HG03342 (cell line): ENCODE measurements around the gene HIRIP3.
A peak's percentile ranks its signal among the peaks of the same experiment; 100 is the strongest.
"Not testable (repeated sequence)": the region's sequence is repeated elsewhere in the genome, so short reads cannot be mapped to it uniquely, and the experiment has no call there.

ENCODE experiments used
- ATAC-seq: cut with Tn5 transposase; IDR thresholded peaks from one replicate; pipeline ENCODE4 v1.9.1; 2021; ENCODE audit warnings: mild to moderate bottlenecking, moderate library complexity; ENCODE audit not compliant: unreplicated experiment

Gene HIRIP3

GRCh38 chr16:29995324-29995910 is at the start of gene HIRIP3:
Gene HIRIP3 (minus strand): TSS chr16:29995617. CDS start chr16:29995605, 12 bp downstream.
- ATAC-seq = peak; percentile 43

DNA sequence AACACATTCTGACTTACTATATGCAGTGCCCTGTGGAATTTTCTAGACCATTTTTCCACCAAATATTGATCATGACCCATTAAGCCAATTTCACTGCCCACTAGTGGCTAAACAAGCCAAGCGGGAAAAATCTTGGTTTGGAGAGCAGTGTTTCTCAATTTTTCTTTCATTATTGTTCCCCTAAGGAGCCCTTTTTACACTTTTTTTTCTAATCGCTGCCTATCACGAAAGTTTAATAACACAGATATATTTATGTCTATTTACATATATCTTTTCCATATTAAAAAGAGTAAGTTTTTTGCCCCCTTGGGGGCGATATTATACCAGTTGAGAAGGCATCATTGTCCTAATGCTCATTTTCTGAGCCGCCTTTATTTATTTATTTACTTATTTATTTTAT is 46.4 kb upstream of the HIRIP3 start:
- ATAC-seq = no peak

DNA sequence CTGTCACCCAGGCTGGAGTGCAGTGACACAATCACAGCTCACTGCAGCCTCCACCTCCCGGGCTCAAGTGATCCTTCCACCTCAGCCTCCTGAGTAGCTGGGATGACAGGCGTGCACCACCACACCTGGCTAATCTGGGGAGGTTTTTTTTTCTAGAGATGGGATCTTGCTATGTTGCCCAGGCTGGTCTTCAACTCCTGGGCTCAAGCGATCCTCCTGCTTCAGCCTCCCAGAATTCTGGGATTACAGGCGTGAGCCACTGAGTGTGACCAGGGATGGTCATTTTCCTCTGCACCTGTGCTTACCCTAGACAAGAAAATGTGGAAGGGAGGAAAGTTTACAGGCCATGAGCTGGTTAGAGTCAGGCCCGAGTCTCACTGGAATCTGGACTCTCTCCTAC is 45.3 kb upstream of the HIRIP3 start:
- ATAC-seq = not testable (repeated sequence)

DNA sequence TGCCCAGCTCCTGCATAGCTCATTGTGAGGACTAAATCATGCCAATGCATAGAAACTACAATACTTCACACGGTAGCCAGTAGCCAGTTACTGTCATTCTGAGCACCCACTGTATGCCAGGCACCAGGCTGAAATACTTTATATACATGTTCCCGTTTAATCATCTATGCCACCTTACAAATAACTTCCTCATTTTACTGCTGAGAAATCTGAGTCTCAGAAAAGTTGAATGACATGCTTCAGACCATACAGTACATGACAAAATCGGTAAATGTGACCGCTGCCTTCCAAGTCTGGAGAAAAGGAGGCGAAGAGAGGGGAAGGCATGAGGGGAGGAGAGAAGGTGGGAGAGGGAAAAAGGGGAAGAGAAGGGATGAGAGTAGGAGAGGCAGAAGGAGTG is 44.8 kb upstream of the HIRIP3 start:
- ATAC-seq = no peak

DNA sequence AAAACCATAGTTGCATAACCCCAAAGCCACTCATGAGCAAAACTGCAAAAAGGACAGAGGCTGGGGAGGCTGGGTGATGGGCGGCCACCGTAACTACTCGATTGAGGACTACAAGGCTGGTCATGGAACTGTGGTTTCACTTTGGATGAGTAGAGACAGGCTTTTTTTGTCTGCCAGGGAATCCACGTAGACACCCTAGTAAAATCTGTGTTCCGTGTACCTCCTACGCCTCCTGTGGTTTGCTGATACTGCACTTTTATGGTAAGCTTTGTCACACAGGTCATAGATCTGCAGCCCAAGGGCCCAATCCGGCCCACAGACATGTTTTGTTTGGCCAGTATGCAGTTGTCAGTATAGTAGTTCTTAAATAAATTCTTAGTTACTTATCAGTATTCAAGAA is 37.9 kb upstream of the HIRIP3 start:
- ATAC-seq = no peak

DNA sequence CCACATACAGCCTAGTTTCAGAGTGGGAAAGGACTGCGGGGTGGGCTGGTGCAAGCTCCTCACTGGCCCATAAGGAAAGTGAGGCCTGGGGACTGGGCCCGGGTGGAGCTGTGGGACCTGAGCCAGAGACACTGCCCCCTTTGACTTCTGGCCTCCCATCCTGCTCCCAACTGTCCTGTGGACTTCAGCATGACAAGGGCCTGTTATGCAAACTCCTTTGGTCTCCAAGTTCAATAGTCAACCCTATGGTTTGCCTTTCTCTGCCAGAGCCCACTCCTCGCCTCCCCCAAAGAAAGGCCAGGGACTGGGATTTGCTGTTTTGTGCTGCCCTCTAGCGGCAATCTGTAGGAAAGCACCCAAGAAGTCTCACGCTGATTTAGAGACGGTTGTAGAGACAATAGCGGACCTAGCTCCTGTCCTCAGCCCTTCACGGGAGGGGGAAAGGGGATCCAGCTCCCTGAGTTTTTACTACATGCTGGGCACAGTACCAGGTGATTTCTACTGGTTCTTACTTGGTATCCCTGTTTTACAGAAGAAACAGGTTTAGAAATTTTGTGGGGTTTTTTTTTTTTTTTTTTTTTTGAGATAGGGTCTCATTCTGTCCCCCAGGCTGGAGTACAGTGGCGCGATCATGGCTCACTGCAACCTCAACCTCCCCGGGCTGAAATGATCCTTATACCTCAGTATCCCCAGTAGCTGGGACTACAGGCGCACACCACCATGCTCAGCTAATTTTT is 36.8 kb upstream of the HIRIP3 start:
- no peak for ATAC-seq

- no peak for ATAC-seq
Measured at GRCh38 chr16:30031477-30031918, 36.1 kb upstream of the HIRIP3 start.

DNA sequence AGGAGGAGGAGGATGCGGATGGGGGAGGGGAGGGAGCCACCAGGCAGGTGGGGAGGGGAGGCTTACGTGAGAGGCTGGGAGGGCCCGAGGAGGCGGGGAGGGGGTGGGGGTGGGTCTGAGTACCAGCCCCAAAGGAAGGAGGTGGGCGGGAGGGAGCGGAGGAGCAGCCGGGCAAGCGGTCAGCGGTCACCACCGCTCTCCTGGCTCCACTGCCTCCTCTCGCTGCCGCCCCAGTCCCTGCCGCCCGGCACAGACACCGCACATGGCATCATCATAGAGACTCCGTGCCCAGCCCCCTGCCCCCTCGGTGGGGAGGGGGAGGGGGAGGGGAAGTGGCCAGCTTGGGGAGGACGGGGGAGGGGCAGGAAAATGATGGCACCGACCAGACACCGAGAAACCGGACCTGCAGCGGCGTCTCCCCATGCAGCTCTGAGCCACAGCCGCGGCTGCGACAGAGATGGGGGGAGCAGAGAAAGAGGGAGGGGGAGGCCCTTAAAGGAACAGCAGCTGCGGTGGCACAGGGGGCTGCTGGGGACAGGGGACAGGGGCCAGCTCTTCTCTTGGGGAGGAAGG is 35.5 kb upstream of the HIRIP3 start, which contains the start of gene TLCD3B:
Gene TLCD3B, minus strand, starts transcription at position 431 of the 573 bp plus-strand sequence. CDS start 744 bp downstream, outside the sequence.
- no peak for ATAC-seq

- no peak for ATAC-seq
Measured at GRCh38 chr16:30030011-30030685, 34.7 kb upstream of the HIRIP3 start.

- no peak for ATAC-seq
Measured at GRCh38 chr16:30028438-30029076, 33.1 kb upstream of the HIRIP3 start.

GRCh38 chr16:30027588-30028437 is 32.4 kb upstream of the HIRIP3 start:
- ATAC-seq = no peak

DNA sequence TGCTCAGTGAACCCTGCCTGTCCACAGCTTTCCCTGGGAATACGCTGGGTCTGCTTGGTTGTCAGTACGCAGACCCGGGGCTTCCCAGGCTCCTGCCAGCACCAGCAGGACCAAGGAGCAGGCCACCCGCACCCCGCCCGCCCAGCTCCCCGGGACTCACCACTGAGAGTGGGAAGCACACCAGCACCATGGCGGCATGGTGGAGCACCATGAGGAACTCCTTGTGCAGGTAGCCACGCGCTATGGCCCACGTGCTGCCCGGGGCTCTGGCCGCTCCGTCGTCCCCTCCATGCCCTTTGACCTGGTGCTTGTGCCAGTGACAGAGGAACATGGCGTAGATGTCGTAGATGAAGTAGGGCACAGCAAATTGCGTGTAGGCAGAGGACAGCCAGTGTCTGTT is 31.0 kb upstream of the HIRIP3 start:
- ATAC-seq = no peak

GRCh38 chr16:30025574-30025973 is 30.2 kb upstream of the HIRIP3 start:
- ATAC-seq = no peak

DNA sequence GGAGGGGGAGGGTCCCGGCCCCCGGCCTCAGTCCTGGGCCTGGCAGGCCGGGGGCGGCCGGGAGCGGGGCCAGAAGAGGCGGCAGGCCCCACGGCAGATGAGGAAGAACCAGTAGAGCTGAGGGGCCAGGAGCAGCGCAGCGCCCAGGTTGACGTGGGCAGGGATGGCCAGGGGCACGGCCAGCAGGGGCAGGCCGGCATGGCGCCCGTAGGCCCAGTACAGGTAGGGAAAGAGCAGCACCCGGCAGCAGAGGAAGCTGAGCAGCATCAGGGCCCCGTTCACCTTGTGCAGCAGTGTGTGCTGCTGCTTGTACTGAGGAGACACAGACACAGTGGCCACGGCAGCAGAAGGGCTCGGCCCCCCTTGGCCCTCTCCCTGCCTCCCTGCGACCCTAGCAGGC is 29.7 kb upstream of the HIRIP3 start:
- no peak for ATAC-seq

DNA sequence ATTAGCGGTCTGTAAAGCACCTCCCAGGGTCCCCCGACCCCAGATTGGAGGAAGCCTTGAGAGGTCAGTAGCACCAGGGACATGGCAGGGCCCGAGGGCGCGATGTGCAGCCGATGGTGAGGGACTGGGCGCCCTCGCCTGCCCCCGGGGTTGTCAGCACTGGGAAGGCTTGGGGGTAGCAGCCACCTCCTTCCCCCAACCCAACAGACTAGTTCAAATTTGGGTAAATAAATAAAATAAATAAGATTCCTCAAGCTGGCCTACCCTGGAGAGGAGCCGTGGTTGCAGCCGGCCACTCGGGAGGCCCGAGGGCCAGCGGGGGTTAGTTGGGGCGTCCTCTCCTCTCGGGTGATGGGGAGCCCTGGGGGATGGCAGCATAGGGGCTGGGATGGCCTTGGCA is 29.0 kb upstream of the HIRIP3 start:
- ATAC-seq = no peak

DNA sequence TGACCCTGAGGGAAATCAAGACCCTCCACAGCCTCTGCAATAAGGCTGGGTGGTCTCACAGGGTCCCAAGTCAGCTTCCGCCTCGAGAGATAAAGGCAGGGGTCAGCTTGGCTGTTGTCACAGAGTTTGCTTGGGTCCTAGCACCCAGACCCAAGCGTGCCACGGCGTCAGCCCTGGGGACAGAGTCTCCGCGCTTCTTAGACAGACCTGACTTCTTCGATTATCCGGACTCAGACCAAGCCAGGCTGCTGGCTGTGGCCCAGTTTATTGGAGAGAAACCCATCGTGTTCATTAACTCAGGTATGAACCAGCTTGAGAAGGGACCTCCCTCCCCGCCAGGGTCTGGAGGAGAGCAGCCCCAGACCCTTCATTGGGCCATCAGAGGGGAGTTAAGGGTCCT is 28.2 kb upstream of the HIRIP3 start:
- no peak for ATAC-seq

DNA sequence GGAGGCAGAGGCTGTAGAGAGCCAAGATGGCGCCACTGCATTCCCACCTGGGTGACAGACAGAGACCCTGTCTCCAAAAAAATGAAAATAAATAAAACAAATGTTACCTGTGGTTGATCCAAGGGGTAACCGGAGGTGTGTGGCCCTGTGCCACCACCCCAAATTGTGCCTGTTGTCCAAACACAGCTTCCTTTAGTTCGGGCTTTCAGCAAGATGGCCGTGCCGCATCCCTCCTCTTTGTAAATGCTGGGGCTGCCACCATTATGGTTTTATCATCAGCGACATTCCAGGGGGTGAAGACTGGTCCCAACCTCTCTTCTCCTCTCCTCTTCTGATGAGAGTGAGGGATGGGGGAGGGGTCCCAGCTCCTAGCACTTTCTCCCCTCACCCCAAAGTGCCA is 27.5 kb upstream of the HIRIP3 start, which contains the start of gene C16orf92:
Gene C16orf92, plus strand, starts transcription at position 312 of the 400 bp plus-strand sequence. CDS start 143 bp downstream, outside the sequence.
- ATAC-seq = no peak

DNA sequence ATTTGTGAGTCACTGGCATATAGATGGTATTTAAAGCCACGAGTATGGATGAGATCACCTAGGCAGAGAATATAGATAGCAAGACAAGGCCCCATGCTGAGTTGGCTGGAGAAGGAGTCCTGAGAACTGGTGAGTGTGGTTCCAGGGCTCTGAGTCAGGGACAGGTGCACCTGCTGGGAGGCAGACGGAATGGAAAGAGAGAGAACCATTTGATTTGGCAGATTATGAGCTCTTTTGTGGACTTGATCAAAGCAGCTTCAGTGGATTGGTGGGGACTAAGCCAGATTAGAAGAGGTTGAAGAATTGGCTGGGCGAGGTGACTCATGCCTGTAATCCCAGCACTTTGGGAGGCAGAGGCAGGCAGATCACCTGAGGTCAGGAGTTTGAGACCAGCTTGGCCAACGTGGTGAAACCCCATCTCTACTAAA is 23.3 kb upstream of the HIRIP3 start:
- ATAC-seq = no peak

- not testable (repeated sequence) for ATAC-seq
Measured at GRCh38 chr16:30017937-30018336, 22.5 kb upstream of the HIRIP3 start.

GRCh38 chr16:30017277-30017656 is 21.9 kb upstream of the HIRIP3 start:
- no peak for ATAC-seq
